Neural progenitor cell (in vitro differentiated cells): ENCODE data around the gene HOXA10.

ENCODE experiments used
- EZH2 ChIP-seq: fragments of 200-600 bp; sonication (generic); IDR thresholded peaks from 2 replicates; pipeline ENCODE4 v1.6.1; 2017; ENCODE audit warnings: antibody characterized with exemption, mild to moderate bottlenecking, moderate library complexity
- EZH2phosphoT487 ChIP-seq: fragments of 200-600 bp; sonication (generic); IDR thresholded peaks from 2 replicates; pipeline ENCODE4 v1.6.1; 2017; ENCODE audit warnings: antibody characterized with exemption
- TF ChIP-seq, protein P1 (sequence below): fragments of 200-600 bp; sonication (generic); IDR thresholded peaks from 2 replicates; pipeline ENCODE4 v1.5.1; 2017; ENCODE audit warnings: antibody characterized with exemption, mild to moderate bottlenecking

DNA sequence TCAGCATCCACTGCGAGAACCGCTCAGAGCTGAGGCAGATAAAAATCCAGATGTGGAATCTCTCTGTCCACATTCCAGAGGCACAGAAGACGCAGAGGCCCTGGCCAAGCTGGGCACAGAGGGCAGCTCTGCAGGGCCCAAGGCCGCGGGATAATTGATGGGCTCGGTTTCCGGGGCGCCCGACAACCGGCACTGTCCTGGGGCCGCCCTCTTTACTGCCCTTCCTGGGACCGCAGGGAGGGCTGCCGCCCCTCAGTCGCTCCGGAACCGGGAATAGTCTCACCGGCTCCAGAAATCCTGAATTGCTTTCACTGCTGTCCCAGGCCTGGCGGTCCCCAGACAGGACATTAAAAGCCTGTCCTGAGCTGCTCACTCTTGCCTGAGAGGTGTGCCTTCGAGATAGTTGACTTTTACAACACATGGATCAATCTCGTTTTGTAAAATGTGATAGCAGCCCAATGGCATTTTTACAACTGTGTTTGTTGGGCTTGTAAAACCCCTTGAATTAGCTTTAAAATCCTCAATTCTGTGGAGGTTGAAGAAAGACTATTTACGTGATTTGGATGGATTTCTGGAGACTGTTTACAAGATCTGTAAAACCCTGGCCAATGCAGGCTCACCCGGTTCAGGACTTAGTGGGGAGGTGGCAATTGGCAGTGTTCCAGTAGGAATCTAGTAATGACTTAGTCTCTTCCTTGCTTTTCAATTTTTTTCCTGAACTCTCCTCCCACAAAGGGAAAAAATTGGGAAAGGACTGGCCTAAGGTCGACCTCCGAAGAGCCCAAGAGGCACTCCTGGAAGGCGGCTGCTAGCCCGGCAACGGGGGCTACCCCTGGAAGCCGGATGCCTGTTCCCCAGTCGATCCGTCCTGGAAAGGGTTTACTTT is 25.1 kb downstream of the HOXA10 start:
- TF ChIP-seq, protein P1, sequence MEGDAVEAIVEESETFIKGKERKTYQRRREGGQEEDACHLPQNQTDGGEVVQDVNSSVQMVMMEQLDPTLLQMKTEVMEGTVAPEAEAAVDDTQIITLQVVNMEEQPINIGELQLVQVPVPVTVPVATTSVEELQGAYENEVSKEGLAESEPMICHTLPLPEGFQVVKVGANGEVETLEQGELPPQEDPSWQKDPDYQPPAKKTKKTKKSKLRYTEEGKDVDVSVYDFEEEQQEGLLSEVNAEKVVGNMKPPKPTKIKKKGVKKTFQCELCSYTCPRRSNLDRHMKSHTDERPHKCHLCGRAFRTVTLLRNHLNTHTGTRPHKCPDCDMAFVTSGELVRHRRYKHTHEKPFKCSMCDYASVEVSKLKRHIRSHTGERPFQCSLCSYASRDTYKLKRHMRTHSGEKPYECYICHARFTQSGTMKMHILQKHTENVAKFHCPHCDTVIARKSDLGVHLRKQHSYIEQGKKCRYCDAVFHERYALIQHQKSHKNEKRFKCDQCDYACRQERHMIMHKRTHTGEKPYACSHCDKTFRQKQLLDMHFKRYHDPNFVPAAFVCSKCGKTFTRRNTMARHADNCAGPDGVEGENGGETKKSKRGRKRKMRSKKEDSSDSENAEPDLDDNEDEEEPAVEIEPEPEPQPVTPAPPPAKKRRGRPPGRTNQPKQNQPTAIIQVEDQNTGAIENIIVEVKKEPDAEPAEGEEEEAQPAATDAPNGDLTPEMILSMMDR: no peak
- TF ChIP-seq EZH2phosphoT487 (peak; percentile 1), EZH2 (peak; percentile 71)
